B cell (primary cell): ENCODE results near the gene MGAT5. TPM values are rescaled to one million over a fixed set of nuclear protein-coding genes. Genes with fewer than 3 reads are reported as not detected.

Experiments used
- ATAC-seq: fragments of 200-7000 bp; cut with Tn5 transposase; one replicate; pipeline ENCODE4 v1.10.0; 2021; ENCODE audit warnings: low read depth, mild to moderate bottlenecking, moderate number of reproducible peaks, moderate library complexity
- CTCF ChIA-PET: fragments of 350-600 bp; sonication (Branson Sonifier 250); formaldehyde crosslinking; loops from one replicate; lab custom pipeline; 2021; ENCODE audit warnings: antibody characterized with exemption, inconsistent platforms; lab: Charles Lee
- POLR2A ChIA-PET: fragments of 350-600 bp; sonication (Branson Sonifier 250); formaldehyde crosslinking; loops from one replicate; lab custom pipeline; 2021; ENCODE audit warnings: antibody characterized with exemption; lab: Charles Lee
- DNase-seq: peaks from one replicate; pipeline ENCODE4 v3.0.0; 2013
- H2AFZ ChIP-seq: 2 replicates; pipeline ENCODE4 v1.6.1; 2012; ENCODE audit warnings: mild to moderate bottlenecking, low read depth, low read length; ENCODE audit not compliant: insufficient read depth, poor library complexity, severe bottlenecking
- H3K27ac ChIP-seq, 2 donors: 1 replicate in 1 of 2; 2 replicates in 1 of 2; pipeline ENCODE4 v1.5.1; 2012 to 2013; ENCODE audit warnings: low read length in 2 of 2, mild to moderate bottlenecking in 2 of 2, moderate library complexity in 1 of 2
- H3K27me3 ChIP-seq, 4 experiments: fragments of 200-600 bp in 1 of 4; sonication (generic) in 1 of 4; replicated peaks in 1 of 4; 1 replicate in 2 of 4; 2 replicates in 2 of 4; pipeline versions ENCODE4 v1.6.1 to v1.7.0; 2013 to 2016; ENCODE audit warnings: low read length in 3 of 4, mild to moderate bottlenecking in 2 of 4, mixed read lengths in 1 of 4, moderate library complexity in 1 of 4; ENCODE audit not compliant: insufficient read depth in 4 of 4, control insufficient read depth in 3 of 4; ENCODE audit errors: control extremely low read depth in 1 of 4
- H3K36me3 ChIP-seq, 2 experiments: replicated peaks in 1 of 2; 1 replicate in 1 of 2; 2 replicates in 1 of 2; pipeline versions ENCODE4 v1.6.1 to v1.7.1; 2013; ENCODE audit warnings: low read length in 1 of 2; ENCODE audit not compliant: insufficient read depth in 2 of 2, control insufficient read depth in 1 of 2; ENCODE audit errors: control extremely low read depth in 1 of 2, extremely low read depth in 1 of 2
- H3K4me1 ChIP-seq, 2 donors: fragments of 200-600 bp in 1 of 2; sonication (generic) in 1 of 2; 1 replicate in 1 of 2; 2 replicates in 1 of 2; pipeline versions ENCODE4 v1.5.1 to v1.6.1; 2013 to 2017; ENCODE audit warnings: low read length in 2 of 2; ENCODE audit not compliant: control insufficient read depth in 2 of 2, insufficient read depth in 2 of 2
- H3K4me2 ChIP-seq: replicated peaks from 2 replicates; pipeline ENCODE3; 2012; ENCODE audit warnings: mild to moderate bottlenecking, low read depth, low read length; ENCODE audit not compliant: poor library complexity, severe bottlenecking
- H3K4me3 ChIP-seq, 5 experiments: fragments of 200-600 bp in 1 of 5; sonication (generic) in 1 of 5; 1 replicate in 3 of 5; 2 replicates in 2 of 5; pipeline versions ENCODE4 v1.5.1 to v1.7.0; 2011 to 2016; ENCODE audit warnings: low read length in 4 of 5, mild to moderate bottlenecking in 4 of 5, low read depth in 2 of 5, control low read depth in 1 of 5, moderate library complexity in 1 of 5; ENCODE audit not compliant: insufficient read depth in 1 of 5; ENCODE audit errors: control extremely low read depth in 1 of 5, extremely low read depth in 1 of 5
- H3K79me2 ChIP-seq: fragments of 200-600 bp; sonication (generic); one replicate; pipeline ENCODE4 v1.6.0; 2016; ENCODE audit warnings: low read length; ENCODE audit not compliant: control insufficient read depth, insufficient read depth
- H3K9ac ChIP-seq: fragments of 200-600 bp; sonication (generic); 2 replicates; pipeline ENCODE4 v1.6.1; 2017; ENCODE audit warnings: mild to moderate bottlenecking, low read length, moderate library complexity
- H3K9me3 ChIP-seq, 3 donors: one replicate each; pipeline versions ENCODE4 v1.6.1 to v1.7.1; 2013; ENCODE audit warnings: low read length in 2 of 3; ENCODE audit not compliant: control insufficient read depth in 2 of 3, insufficient read depth in 1 of 3; ENCODE audit errors: control extremely low read depth in 1 of 3
- H4K20me1 ChIP-seq: 2 replicates; pipeline ENCODE4 v1.6.0; 2012; ENCODE audit warnings: mild to moderate bottlenecking, low read length; ENCODE audit not compliant: insufficient read depth, control insufficient read depth, poor library complexity, severe bottlenecking
- H3K27ac Mint-ChIP-seq: one replicate; pipeline ENCODE4 v1.8.0; 2021; ENCODE audit warnings: mixed read lengths
- H3K27me3 Mint-ChIP-seq: one replicate; pipeline ENCODE4 v1.8.0; 2021; ENCODE audit warnings: mixed read lengths
- H3K4me1 Mint-ChIP-seq: one replicate; pipeline ENCODE4 v1.8.0; 2021; ENCODE audit warnings: mixed read lengths
- H3K4me3 Mint-ChIP-seq: one replicate; pipeline ENCODE4 v1.8.0; 2021; ENCODE audit warnings: mixed read lengths
- H3K9me3 Mint-ChIP-seq: one replicate; pipeline ENCODE4 v1.8.0; 2022; ENCODE audit warnings: mixed read lengths; ENCODE audit not compliant: insufficient read depth
- EZH2 ChIP-seq: IDR thresholded peaks from 2 replicates; pipeline ENCODE4 v1.6.1; 2012; ENCODE audit warnings: borderline replicate concordance, low read depth, mild to moderate bottlenecking, moderate library complexity, low read length; ENCODE audit not compliant: insufficient read depth, poor library complexity, severe bottlenecking
- WGBS: methylation state at CpG from one replicate; pipeline ENCODE4 v1.1.5; 2013; ENCODE audit warnings: missing lambda C conversion rate; ENCODE audit not compliant: insufficient coverage; 5-methylcytosine and 5-hydroxymethylcytosine counted together
- intact Hi-C: fragments of 100-400 bp; cut with micrococcal nuclease; formaldehyde crosslinking; loops from one replicate; pipeline ENCODE4 v1.10.0; 2022
- polyA plus RNA-seq: library from polyadenylated mRNA; depleted of rRNA; stranded (reverse); fragments of >200 nt; gene quantifications from 2 replicates; pipeline ENCODE4 v1.2.3, GENCODE V29; 2012
- total RNA-seq, 2 donors: library from RNA; stranded (reverse); fragments of 120-200 nt in 1 of 2; gene quantifications; 1 replicate in 1 of 2; 2 replicates in 1 of 2; pipeline versions ENCODE4 v1.2.3 to v1.2.4, GENCODE V29; 2013 to 2022
- TF ChIP-seq, protein P1 (sequence below): fragments of 200-600 bp; IDR thresholded peaks from one replicate; pipeline ENCODE4 v1.8.0; 2022; ENCODE audit warnings: antibody characterized with exemption, mild to moderate bottlenecking

The MGAT5 gene
- total and polyA plus RNA-seq, 2 donors (not counting 1 experiment from before 2014, with no cell fraction given) = 27.2 to 184 TPM

DNA sequence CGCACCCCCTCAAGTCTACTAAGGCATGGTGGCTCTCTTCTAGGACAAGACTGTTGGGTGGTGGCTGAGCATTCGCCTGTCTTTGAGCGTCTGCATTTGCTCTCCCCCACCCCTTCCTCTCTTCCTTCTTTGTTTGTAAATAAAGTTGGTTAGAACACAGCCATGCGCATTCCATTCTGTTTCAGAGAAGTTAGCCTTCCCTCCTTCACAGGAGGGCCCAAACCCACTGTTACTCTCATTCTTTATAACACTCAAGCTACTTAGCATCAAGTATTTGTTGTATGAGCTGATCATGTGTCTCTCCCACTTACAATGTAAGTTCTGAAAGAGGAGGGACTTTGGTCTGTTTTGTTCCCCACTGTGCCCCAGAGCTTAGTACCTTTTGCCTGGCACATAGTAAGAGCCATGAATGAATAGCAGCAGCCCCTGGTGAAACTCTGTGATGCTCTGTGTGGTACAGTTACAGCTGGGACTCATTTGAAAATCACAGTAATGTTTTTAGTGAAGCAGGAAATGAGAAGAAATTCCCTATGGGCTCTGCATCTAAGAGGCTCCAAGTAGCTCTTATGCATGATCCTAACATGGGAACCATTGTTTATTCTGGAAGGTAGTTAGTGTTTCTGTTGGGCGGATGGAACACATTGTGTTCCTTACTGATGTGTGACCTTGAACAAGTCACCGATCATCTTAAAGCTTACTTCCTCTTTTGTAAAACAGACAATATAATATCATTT is 7.7 kb downstream of the MGAT5 start:
- DNase-seq = peak; percentile 78
- peak overlapping the region; percentile 99 for H3K27ac Mint-ChIP-seq
- Histone ChIP-seq H3K79me2 (peaks cover 87% of the 10 kb centered on the region), H3K27ac (peak overlapping the region; percentile 94 to 96), H3K4me2 (peak overlapping the region; percentile 81), H2AFZ (no peak overlapping the region), H3K9me3 (no peaks in the 10 kb centered on the region), H3K27me3 (no peaks in the 10 kb centered on the region), H3K4me1 (peaks cover 92 to 94% of the 10 kb centered on the region in 2 donors), H3K36me3 (peaks cover 0 to 18% of the 10 kb centered on the region in 2 experiments), H3K4me3 (peak overlapping the region in 1 of 5 experiments; percentile 22), H3K9ac (peak overlapping the region; percentile 24), H4K20me1 (no peaks in the 10 kb centered on the region)
- ATAC-seq = peak; percentile 55
- TF ChIP-seq, protein P1, sequence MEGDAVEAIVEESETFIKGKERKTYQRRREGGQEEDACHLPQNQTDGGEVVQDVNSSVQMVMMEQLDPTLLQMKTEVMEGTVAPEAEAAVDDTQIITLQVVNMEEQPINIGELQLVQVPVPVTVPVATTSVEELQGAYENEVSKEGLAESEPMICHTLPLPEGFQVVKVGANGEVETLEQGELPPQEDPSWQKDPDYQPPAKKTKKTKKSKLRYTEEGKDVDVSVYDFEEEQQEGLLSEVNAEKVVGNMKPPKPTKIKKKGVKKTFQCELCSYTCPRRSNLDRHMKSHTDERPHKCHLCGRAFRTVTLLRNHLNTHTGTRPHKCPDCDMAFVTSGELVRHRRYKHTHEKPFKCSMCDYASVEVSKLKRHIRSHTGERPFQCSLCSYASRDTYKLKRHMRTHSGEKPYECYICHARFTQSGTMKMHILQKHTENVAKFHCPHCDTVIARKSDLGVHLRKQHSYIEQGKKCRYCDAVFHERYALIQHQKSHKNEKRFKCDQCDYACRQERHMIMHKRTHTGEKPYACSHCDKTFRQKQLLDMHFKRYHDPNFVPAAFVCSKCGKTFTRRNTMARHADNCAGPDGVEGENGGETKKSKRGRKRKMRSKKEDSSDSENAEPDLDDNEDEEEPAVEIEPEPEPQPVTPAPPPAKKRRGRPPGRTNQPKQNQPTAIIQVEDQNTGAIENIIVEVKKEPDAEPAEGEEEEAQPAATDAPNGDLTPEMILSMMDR = no peak
- H3K27me3 Mint-ChIP-seq = no peaks in the 10 kb centered on the region
- H3K4me1 Mint-ChIP-seq = peaks cover 86% of the 10 kb centered on the region
- ChIA-PET CTCF (interaction anchor here (0.8 to 4.9 kb wide), 18 partner anchors 8 to 376 kb away, joined by 3 to 65 read pairs (median 6); partner anchors contain the start of gene MGAT5), POLR2A (interaction anchor here (0.7 to 3.1 kb wide), 10 partner anchors 8 to 138 kb away, joined by 3 to 37 read pairs (median 6); partner anchors contain the start of gene MGAT5)
- H3K9me3 Mint-ChIP-seq = no peaks in the 10 kb centered on the region
- intact Hi-C loops = loop anchor here (1.0 to 10.0 kb wide), 6 partner anchors 7 to 1863 kb away; partner anchors contain the start of gene MGAT5
- peak overlapping the region; percentile 80 for H3K4me3 Mint-ChIP-seq
- 100% methylated on average over 1 of the region's 6 CpGs for WGBS

DNA sequence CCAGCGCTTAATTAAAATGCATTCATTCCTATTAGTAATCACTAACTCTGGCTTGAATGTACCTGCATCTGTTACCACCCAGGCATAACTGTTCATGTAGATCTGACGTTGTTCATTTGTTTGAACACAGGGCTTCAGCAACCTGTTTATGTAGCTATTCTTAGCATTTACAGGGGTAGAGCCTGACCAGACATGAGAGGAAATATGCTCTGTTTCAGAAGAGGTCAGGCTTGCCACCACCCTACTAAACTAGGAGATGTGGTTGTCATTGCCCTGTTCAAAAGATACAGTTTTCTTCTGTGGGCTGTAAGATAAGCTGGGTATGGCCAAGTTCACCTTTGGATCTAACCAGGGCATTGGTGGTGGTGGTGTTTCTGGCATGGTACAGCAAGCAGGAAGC is 8.8 kb downstream of the MGAT5 start:
- Mint-ChIP-seq H3K27me3 (no peaks in the 10 kb centered on the region), H3K9me3 (no peaks in the 10 kb centered on the region), H3K27ac (peak overlapping the region; percentile 99), H3K4me3 (peak overlapping the region; percentile 90), H3K4me1 (peaks cover 87% of the 10 kb centered on the region)
- Histone ChIP-seq H3K36me3 (peaks cover 0 to 16% of the 10 kb centered on the region in 2 experiments), H3K4me3 (peak overlapping the region in 3 of 5 experiments; percentile 10 to 45 (median 18)), H3K9ac (peak overlapping the region; percentile 24), H2AFZ (no peak overlapping the region), H3K9me3 (no peaks in the 10 kb centered on the region), H3K79me2 (peaks cover 87% of the 10 kb centered on the region), H3K27ac (peak overlapping the region; percentile 94 to 96), H3K4me2 (peak overlapping the region; percentile 81), H3K4me1 (peaks cover 92 to 94% of the 10 kb centered on the region in 2 donors), H3K27me3 (no peaks in the 10 kb centered on the region), H4K20me1 (no peaks in the 10 kb centered on the region)
- POLR2A ChIA-PET = interaction anchor here (0.7 to 3.1 kb wide), 7 partner anchors 8 to 25 kb away, joined by 3 to 37 read pairs (median 9); partner anchors contain the start of gene MGAT5
- peak; percentile 84 for DNase-seq
- no peak for TF ChIP-seq EZH2
- TF ChIP-seq, protein P1 = no peak
- intact Hi-C loops = loop anchor here (1.0 to 10.0 kb wide), 6 partner anchors 8 to 1862 kb away; partner anchors contain the start of gene MGAT5
- CTCF ChIA-PET = interaction anchor here (0.7 to 4.9 kb wide), 16 partner anchors 9 to 377 kb away, joined by 3 to 65 read pairs (median 8); partner anchors contain the start of gene MGAT5
- 20% methylated on average over 1 of the region's 2 CpGs for WGBS
- peak; percentile 75 for ATAC-seq
